Measurements from ENCODE around the gene CRYBG3.
"Not testable (repeated sequence)": the region's sequence is repeated elsewhere in the genome, so short reads cannot be mapped to it uniquely, and the experiment has no call there.

Gene CRYBG3

DNA sequence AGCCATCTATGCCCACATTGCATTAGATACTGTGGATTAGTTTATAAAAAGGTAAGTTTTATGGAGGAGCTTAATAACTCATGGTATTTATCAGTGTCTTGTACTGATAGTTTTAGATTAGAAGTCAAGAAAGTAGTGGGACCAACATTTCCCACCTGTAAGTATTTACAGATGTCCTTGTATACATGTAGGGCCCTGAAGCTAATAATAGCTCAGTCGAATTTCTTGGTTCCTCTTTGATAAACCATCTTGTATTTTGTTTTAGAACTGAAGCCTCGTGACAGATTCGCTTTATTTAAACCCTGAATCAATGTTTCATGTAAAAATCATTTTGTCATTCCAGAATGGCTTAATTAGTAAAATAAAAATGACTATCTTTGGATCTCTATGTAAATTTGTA lies 73.4 kb downstream of the CRYBG3 start:
- no peak for DNase-seq (ENCODE audit: extremely low read depth in 1 of 2, low read depth in 1 of 2)

DNA sequence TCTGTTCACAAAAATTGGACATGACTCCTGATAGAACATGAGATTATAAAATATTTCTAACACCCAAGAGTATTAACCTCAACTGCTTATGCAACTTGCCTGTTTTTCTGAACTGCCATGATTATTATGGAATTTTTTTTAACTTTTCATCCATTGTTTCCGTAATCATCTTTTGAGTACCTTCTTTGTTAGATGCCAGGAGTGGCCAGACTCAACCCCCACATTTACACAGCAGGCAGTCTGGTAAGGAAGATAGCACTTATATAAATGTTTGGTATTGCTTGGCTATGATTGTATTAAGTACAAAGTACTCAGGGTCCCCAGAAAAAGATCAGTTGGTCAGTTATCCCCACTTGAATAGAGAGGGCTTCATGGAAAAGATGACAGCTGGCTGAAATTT lies 74.3 kb downstream of the CRYBG3 start:
- DNase-seq (ENCODE audit: extremely low read depth in 1 of 2, low read depth in 1 of 2), result no peak

DNA sequence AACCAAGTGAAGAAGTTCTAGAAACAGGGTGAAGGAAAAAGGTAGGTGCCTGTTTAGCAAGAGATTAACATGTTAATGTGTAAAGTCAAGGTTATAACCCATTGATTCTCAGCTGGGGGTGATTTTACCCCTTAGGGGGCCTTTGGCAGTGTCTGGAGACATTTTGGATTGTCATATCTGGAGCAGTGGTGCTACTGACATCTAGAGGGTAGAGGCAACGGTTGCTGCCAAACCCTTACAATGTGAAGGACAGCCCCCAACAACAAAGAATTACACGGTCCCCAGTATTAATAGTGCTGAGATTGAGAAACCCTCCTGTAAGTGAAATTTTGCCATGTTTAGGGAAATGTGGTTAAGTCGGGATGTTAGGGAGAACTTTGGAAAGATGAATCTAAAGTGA lies 74.7 kb downstream of the CRYBG3 start:
- no peak for DNase-seq (ENCODE audit: extremely low read depth in 1 of 2, low read depth in 1 of 2)

DNA sequence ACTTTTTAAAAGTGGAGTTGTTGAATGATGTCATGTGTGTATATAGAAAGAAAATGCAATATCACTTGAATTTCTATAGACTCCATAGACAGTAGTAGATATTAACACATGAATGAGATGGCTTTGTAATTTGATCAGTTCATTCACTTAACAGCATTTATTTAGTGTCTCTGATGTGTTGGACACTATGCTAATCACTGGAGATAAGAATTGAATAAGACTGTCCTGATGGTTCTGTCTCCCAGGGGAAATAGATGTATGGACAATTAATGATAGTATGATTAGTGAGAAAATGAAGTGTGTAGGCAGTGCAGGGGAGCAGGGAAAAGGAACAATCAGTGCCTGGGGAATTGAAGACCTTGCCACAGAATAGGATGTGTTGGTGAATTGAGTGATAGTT lies 77.5 kb downstream of the CRYBG3 start:
- DNase-seq (ENCODE audit: extremely low read depth in 1 of 2, low read depth in 1 of 2), result no peak

- DNase-seq (ENCODE audit: extremely low read depth in 1 of 2, low read depth in 1 of 2), result no peak
Measured at GRCh38 chr3:97901313-97902248, 79.8 kb downstream of the CRYBG3 start.

- not testable (repeated sequence) for DNase-seq (ENCODE audit: extremely low read depth in 1 of 2, low read depth in 1 of 2)
Measured at GRCh38 chr3:97909830-97910229, 88.0 kb downstream of the CRYBG3 start.

DNA sequence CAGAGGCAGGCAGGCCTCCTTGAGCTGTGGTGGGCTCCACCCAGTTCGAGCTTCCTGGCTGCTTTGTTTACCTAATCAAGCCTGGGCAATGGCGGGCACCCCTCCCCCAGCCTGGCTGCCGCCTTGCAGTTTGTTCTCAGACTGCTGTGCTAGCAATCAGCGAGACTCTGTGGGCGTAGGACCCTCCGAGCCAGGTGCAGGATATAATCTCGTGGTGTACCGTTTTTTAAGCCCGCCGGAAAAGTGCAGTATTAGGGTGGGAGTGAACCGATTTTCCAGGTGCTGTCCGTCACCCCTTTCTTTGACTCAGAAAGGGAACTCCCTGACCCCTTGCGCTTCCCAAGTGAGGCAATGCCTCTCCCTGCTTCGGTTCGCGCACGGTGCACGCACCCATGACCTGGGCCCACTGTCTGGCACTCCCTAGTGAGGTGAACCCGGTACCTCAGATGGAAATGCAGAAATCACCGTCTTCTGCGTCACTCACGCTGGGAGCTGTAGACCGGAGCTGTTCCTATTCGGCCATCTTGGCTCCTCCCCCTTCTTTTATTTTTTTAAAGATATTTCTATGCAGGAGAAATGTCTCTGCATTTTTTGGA lies 88.5 kb downstream of the CRYBG3 start:
- peak in 1 of 2 donors; percentile 3 for DNase-seq (ENCODE audit: extremely low read depth in 1 of 2, low read depth in 1 of 2)

DNA sequence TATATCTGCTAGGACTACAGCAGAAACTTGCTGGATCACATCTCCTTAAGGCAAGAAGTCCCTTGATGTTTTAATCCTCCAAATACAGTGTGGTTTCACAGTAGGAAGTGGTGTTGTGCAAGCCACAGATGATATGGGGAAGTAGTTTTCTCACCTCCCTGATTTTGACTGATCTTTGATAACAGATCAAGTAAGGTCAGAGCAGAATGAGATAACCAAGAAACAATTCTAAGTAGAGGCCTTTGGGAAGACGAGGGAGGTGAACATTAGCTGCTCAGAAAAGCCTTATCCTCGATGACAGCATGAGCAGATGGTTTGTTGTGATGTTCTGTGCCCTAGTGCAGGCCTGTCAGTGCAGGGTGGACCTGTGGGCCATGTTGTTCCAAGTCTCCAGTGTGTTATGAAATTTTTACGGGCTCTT lies 89.1 kb downstream of the CRYBG3 start:
- DNase-seq (ENCODE audit: extremely low read depth in 1 of 2, low read depth in 1 of 2), result no peak

- no peak for DNase-seq (ENCODE audit: extremely low read depth in 1 of 2, low read depth in 1 of 2)
Measured at GRCh38 chr3:97911459-97911858, 89.6 kb downstream of the CRYBG3 start.

- no peak for DNase-seq (ENCODE audit: extremely low read depth in 1 of 2, low read depth in 1 of 2)
Measured at GRCh38 chr3:97914388-97914787, 92.6 kb downstream of the CRYBG3 start.

GRCh38 chr3:97916576-97916975 lies 94.8 kb downstream of the CRYBG3 start:
- DNase-seq (ENCODE audit: extremely low read depth in 1 of 2, low read depth in 1 of 2), result no peak

- DNase-seq (ENCODE audit: extremely low read depth in 1 of 2, low read depth in 1 of 2), result no peak
Measured at GRCh38 chr3:97917813-97918536, 96.2 kb downstream of the CRYBG3 start.

DNA sequence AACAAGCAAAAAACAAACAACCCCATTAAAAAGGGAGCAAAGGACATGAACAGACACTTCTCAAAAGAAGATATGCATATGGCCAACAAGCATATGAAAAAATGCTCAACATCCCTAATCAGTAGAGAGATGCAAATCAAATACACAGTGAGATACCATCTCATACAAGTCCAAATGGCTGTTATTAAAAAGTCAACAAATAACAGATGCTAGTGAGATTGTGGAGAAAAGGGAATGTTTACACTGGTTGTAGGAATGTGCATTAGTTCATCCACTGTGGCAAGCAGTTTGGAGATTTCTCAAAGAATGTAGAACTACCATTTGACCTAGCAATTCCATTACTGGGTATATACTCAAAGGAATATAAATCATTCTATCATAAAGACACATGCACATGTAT lies 105.9 kb downstream of the CRYBG3 start:
- no peak for DNase-seq (ENCODE audit: extremely low read depth in 1 of 2, low read depth in 1 of 2)

DNA sequence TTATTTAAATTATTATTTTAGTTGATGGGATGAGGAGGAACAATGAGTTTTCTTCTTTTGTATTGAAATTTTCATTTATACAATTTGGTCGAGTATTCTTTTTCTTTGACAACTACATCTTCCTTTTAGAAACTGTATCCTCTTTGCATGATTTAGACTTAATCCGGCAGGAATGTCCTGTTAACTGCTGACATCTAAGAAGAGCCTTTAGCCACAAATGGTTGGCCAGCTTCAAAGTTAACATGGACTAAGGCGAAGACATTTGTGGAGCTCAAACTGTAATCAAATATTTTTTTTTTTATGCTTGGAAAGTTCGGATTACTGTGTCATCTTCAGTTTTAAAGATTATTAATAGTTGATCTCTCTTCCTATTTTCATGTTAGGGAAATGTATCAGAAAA lies 107.2 kb downstream of the CRYBG3 start:
- no peak for DNase-seq (ENCODE audit: extremely low read depth in 1 of 2, low read depth in 1 of 2)

DNA sequence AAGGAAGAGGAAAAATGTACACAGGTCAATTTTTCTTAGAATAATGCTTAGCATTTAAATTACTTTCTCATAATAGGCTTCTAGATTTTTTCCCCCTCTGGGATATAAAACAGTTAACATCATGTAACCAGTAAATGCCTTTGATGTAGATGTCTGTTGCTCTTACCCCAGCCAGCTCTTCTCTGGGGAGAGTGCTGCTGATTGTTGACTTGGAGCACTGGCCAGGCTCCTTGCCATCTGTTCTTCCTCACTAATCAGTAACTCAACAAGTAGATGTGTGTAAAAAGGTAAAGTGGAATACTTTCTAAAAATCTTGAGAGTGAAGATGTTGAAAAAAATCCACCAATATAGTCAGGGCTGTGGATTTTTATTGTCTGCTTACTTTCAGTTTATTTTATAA lies 108.2 kb downstream of the CRYBG3 start:
- no peak for DNase-seq (ENCODE audit: extremely low read depth in 1 of 2, low read depth in 1 of 2)

GRCh38 chr3:97931218-97931617 lies 109.4 kb downstream of the CRYBG3 start:
- no peak for DNase-seq (ENCODE audit: extremely low read depth in 1 of 2, low read depth in 1 of 2)

DNA sequence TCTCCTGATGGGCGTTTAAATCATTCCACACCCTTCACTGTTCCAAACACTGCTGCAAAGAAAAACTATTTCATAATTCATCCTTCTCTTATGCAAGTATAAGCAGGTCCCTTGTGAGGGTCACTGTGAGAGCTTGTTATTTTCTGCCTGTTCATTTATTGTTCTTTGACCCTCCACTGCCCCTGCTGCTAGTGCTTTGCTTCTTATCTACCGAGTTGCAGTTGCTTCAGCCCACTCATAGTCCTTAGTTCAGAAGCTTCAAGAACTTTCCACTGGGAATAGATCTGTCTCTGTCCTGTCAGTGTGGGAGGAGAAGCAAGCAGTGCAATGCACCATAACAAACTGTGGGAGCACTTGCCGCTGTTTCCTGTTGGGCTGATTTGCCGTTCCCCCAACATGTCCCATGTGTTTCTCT lies 110.6 kb downstream of the CRYBG3 start:
- no peak for DNase-seq (ENCODE audit: extremely low read depth in 1 of 2, low read depth in 1 of 2)

DNA sequence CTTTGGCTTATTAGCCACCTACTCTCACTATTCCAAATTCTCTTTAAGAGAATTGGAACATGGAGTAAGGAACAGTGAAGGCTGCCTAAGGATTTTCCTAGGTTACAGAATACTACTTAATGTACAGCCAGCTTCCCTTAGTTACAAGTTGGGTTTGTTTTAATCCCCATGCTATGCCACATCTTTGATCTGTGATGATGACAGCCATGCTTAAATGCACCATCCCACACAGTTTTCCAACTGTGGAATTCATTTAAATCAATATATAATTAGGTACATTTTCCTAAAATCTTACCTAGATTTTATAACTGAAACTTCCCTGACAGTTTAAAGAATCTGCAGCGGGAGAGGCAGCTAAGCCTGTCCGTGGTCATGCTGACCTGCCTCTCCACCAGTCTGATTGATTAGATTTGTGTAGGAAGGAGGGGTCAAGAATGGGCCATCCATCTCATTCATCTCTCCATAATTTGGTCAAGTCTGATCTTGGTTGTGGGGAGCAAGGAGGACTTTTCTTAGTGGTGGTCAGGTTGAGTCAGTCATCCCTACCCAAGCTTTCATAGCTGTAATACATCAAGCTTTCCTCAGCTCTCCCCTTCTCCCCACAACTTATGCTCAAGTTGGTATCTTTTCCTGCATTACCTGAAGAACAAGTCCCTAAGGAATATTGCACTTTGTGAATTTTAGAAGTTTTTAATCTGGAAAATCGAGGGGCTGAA lies 113.3 kb downstream of the CRYBG3 start:
- no peak for DNase-seq (ENCODE audit: extremely low read depth in 1 of 2, low read depth in 1 of 2)

- no peak for DNase-seq (ENCODE audit: extremely low read depth in 1 of 2, low read depth in 1 of 2)
Measured at GRCh38 chr3:97935842-97936241, 114.0 kb downstream of the CRYBG3 start.

- DNase-seq (ENCODE audit: extremely low read depth in 1 of 2, low read depth in 1 of 2), result no peak
Measured at GRCh38 chr3:97937205-97937604, 115.4 kb downstream of the CRYBG3 start.

DNA sequence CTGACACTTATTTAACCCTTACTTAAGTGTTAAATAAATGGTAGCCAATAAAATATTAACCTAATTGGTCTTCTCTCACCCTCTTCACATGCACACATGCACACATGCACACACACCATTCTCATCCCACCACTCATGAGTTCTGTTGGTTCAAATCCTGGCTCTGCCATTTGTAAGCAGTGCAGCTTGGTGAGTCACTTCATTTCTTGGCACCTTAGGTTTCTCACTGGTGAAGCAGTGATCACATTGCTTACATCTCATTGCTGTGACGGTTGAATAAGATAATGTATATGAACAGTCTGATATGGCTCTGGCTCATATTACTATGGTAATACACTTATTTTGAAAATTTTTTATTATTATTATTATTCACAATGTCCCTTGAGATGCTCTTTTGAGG lies 116.6 kb downstream of the CRYBG3 start:
- no peak for DNase-seq (ENCODE audit: extremely low read depth in 1 of 2, low read depth in 1 of 2)
